ENCODE measurements around the gene ZNF385C.

GRCh38 chr17:42002175-42002791 is 96.0 kb downstream of the ZNF385C start:
- TF ChIP-seq CTCF (IDR thresholded peaks at IDR 0.05): no peak
- TF ChIP-seq POLR2A (IDR thresholded peaks at IDR 0.05): no peak
